ENCODE measurements around the gene FANCC. TPM values are rescaled to one million over a fixed set of nuclear protein-coding genes. Genes with fewer than 3 reads are reported as not detected.

FANCC gene
- total RNA-seq, 2 donors from 2014 or later: 17.6 to 23.5 TPM

DNA sequence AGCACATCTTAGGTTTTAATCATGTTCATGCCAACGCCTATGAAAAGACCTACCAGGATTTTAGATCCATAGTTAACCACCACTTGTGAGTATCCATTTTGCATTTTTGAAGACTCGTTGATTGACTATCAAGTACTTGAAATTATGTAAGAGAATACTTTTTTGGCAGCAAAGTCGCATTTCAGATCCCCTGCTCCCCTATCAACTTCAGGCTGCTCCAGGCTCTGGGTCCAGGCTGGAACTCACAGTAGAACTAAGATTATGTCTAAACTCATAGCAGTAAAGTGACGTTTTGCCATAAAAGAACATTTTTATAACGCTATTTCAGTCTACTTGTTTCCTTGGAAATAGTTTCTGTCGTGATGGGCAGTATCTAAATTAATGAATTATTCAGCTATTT, 267.7 kb downstream of the FANCC start:
- peak overlapping the region; percentile 53 for H3K9ac ChIP-seq (ENCODE audit: extremely low read depth, low read length, poor library complexity, severe bottlenecking)
- peaks cover 36% of the 10 kb centered on the region for H3K4me1 Mint-ChIP-seq

More for the DNA sequence above, 267.7 kb downstream of the FANCC start:
- H3K36me3 Mint-ChIP-seq (ENCODE audit: low read depth): peaks cover 8% of the 10 kb centered on the region
- H3K9me3 Mint-ChIP-seq: peaks cover 9% of the 10 kb centered on the region
- Histone ChIP-seq H3K36me3 (ENCODE audit: control insufficient read depth, insufficient read depth, low read length) (no peaks in the 10 kb centered on the region), H3K27me3 (ENCODE audit: control insufficient read depth, insufficient read depth, low read length, poor library complexity, severe bottlenecking) (peaks cover 7% of the 10 kb centered on the region), H3K4me1 (ENCODE audit: control insufficient read depth, insufficient read depth, low read length) (peaks cover 4% of the 10 kb centered on the region), H3K4me3 (ENCODE audit: low read length) (peak overlapping the region; percentile 87), H3K27ac (ENCODE audit: low read depth, low read length) (no peak overlapping the region), H3K9me3 (ENCODE audit: control insufficient read depth, low read length) (peaks cover 8% of the 10 kb centered on the region)
- H3K27ac Mint-ChIP-seq: no peak overlapping the region
- H3K27me3 Mint-ChIP-seq (ENCODE audit: insufficient read depth): peaks cover 25% of the 10 kb centered on the region
- peak overlapping the region; percentile 72 for H3K4me3 Mint-ChIP-seq
- TF ChIP-seq CTCF (conservative IDR thresholded peaks at IDR 0.05): no peak
- no peak for DNase-seq
- 55 to 83% methylated on average over 6 of the region's 6 CpGs for WGBS, 2 experiments (ENCODE audit: insufficient coverage in 1 of 2, insufficient read length in 1 of 2)

Small RNA genes within 50 kb of the gene (microRNA-seq; reads per million reads assigned to microRNA genes)
- gene MIR23B (ENCODE audit: borderline microRNAs expressed): 1,121 reads per million, percentile 94 among the genes with 10 or more reads in this experiment
- not detected for gene MIR24-1 (ENCODE audit: borderline microRNAs expressed)
- gene MIR27B (ENCODE audit: borderline microRNAs expressed): 150 reads per million, percentile 79 among the genes with 10 or more reads in this experiment
- not detected for gene MIR3074 (ENCODE audit: borderline microRNAs expressed)
- not detected for gene MIR6081 (ENCODE audit: borderline microRNAs expressed)

Other genes with a start within 250 kb of the FANCC start
- gene PTCH1, start 199.3 kb upstream of the FANCC start, total RNA-seq: 10 to 100 TPM; 26.0 to 32.9 TPM